ENCODE data around the gene LRRC31. TPM values are rescaled to one million over a fixed set of nuclear protein-coding genes. Genes with fewer than 3 reads are reported as not detected.

Gene LRRC31
- total and polyA plus RNA-seq, 2 experiments from 2014 or later: not detected

GRCh38 chr3:169838511-169839030 lies 31.2 kb downstream of the LRRC31 start (continued):
- TF ChIP-seq EZH2 (IDR thresholded peaks at IDR 0.05; ENCODE audit: low read depth, unreplicated experiment): no peak
- no peak for TF ChIP-seq EZH2phosphoT487 (IDR thresholded peaks at IDR 0.05; ENCODE audit: unreplicated experiment)
- no peak for TF ChIP-seq CTCF (conservative IDR thresholded peaks at IDR 0.05; ENCODE audit: low read depth in 2 of 2)

GRCh38 chr3:169836942-169837275 lies 32.8 kb downstream of the LRRC31 start:
- Histone ChIP-seq H3K27ac (ENCODE audit: low read depth) (no peak overlapping the region), H3K4me3 (no peak overlapping the region), H4K20me1 (replicated peaks; ENCODE audit: insufficient read depth) (no peaks in the 10 kb centered on the region), H3K79me2 (replicated peaks; ENCODE audit: insufficient read depth) (no peaks in the 10 kb centered on the region), H3K27me3 (ENCODE audit: insufficient read depth) (no peaks in the 10 kb centered on the region), H2AFZ (peak overlapping the region; percentile 90), H3K4me1 (ENCODE audit: insufficient read depth) (peaks cover 7% of the 10 kb centered on the region; the same call in 1 of the 2 replicates), H3F3A (replicated peaks; ENCODE audit: low read depth) (no peaks in the 10 kb centered on the region), H3K4me2 (no peak overlapping the region), H3K9me2 (ENCODE audit: insufficient read depth) (no peaks in the 10 kb centered on the region), H3K36me3 (ENCODE audit: insufficient read depth) (no peaks in the 10 kb centered on the region)
- peak overlapping the region; percentile 16; the same call in 1 of the 2 replicates for H3K27ac Mint-ChIP-seq
- DNase-seq (ENCODE audit: low spot score) (no peak), ATAC-seq (peak; percentile 72)
- H3K4me3 Mint-ChIP-seq: no peak overlapping the region
- H3K9me3 Mint-ChIP-seq: no peaks in the 10 kb centered on the region
- no peaks in the 10 kb centered on the region for H3K27me3 Mint-ChIP-seq (ENCODE audit: insufficient read depth, low read depth, poor library complexity)
- H3K36me3 Mint-ChIP-seq (ENCODE audit: low read depth): no peaks in the 10 kb centered on the region
- H3K4me1 Mint-ChIP-seq: peaks cover 8% of the 10 kb centered on the region
- TF ChIP-seq ZNF462 (CRISPR knock-in tag; IDR thresholded peaks at IDR 0.05) (no peak), ZNF114 (CRISPR knock-in tag; IDR thresholded peaks at IDR 0.05) (no peak), CTCF (conservative IDR thresholded peaks at IDR 0.05; ENCODE audit: low read depth in 2 of 2) (no peak), ZNF331 (CRISPR knock-in tag; IDR thresholded peaks at IDR 0.05; ENCODE audit: low read depth) (no peak), EZH2 (IDR thresholded peaks at IDR 0.05; ENCODE audit: low read depth, unreplicated experiment) (no peak), JUNB (IDR thresholded peaks at IDR 0.05; ENCODE audit: unreplicated experiment) (no peak), ETS1 (IDR thresholded peaks at IDR 0.05) (no peak), STAT1 (IDR thresholded peaks at IDR 0.05; ENCODE audit: unreplicated experiment) (no peak), REST (IDR thresholded peaks at IDR 0.05; ENCODE audit: unreplicated experiment) (no peak)
